M059J (cell line): Measurements from ENCODE around the gene IQCK. TPM values are rescaled to one million over a fixed set of nuclear protein-coding genes. Genes with fewer than 3 reads are reported as not detected.

ENCODE experiments used
- DNase-seq: peaks from one replicate; pipeline ENCODE4 v3.0.0-alpha.2; 2012; ENCODE audit warnings: low read depth
- total RNA-seq: library from RNA; depleted of rRNA; stranded (reverse); fragments of >200 nt; shearing (Covaris generic); gene quantifications from 2 replicates; pipeline ENCODE4 v1.2.3, GENCODE V29; 2014; rRNA removed

The IQCK gene
- total RNA-seq, 1 experiment from 2014 or later = 9.7 TPM

DNA sequence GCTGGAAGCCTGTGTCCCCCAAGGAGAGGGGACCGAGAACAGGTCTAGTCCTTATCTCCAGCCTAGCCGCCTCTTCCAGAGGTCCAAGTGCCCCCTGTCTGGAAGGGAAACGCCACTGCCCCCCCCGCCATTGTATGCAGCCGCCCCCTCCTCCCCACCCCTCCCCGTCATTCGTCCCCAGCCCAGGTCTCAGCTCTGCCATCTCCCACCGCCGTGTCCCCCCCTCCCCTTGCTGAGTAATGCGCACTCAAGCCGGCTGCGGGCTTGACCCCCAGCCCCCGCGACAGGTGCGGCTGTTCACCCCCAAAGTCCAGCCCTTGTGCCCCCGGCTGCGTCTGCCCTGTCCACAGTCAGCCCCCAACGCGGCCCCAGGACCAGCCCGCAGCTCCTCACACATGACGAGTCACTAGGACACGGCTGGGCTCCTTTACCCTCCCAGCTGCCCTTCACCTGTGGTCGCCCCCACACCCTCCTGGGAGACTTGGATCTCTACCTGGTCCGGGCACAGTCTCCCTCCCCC is 166.0 kb downstream of the IQCK start:
- no peak for DNase-seq

DNA sequence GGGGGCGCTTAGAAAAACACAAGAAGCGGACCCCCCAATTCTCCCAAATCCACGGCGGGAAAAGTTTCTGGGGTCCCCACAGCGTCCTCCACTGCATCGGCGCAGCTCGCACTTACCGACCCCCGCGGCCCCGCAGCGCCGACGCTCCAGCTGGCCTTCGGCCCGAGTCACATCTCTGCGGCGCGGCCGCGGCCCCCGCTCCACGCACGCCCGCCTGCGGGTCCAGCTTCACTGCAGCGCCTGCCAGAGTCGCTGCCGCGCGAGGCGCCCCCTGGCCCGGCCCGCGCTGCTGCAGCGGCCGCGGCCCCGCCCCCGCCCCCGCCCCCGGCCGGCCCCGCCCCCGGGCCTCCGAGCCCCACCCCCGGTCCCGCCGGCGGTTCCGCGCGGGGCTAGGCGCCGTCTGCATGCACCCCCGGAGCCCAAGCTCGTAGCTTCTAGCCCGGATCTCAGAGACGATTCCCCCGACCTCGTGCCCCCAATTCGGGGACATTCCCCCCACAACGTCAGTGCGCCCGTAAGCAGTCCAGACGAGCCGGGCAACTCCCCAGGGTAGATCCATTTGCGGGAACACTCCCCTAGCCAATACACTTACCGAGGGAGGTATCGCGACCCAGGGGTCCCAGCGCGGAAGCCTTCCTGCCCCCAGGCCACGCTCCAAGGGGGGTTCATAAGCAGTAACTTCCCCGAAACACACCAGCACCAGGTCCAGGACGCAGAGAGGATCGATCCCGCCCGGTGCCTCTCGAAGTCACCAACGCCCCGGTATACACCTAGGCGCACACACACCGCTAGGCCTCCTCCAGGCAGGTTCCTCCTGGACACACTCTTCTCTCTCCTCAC is 166.8 kb downstream of the IQCK start, which contains the start of gene GPRC5B:
GPRC5B (minus strand) TSS at position 238 of the 840 bp plus-strand sequence. CDS start 12,003 bp downstream, outside the sequence.
- DNase-seq = no peak

DNA sequence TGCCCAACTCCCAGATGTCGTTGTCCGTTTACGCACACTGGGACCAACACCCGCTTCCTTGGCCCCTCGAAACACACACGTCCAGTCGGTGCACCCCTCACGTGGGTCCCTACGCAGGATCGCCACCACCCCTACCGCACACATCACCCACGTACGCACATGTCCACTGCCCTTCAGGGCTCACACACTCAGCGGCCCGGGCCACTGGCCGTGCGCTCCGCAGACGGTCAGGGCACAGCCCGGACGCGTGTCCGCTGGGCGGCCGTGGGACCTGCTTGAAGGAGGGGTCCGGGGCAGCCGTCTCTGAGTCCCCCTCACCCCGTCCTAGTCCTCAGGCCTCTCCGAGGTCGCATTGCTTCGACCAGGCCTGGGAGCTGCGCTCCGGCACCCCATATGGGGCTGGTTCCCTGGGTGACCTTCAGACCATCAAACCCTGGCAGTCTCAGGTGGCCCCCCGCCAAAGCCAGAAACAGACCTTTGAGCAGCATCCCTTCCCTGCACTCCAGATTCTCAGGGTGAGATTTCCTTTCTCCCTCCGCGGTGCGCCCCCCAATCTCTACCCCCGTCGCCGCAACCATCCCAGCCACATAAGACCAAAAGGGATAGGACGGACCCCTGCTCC is 167.5 kb downstream of the IQCK start:
- no peak for DNase-seq

DNA sequence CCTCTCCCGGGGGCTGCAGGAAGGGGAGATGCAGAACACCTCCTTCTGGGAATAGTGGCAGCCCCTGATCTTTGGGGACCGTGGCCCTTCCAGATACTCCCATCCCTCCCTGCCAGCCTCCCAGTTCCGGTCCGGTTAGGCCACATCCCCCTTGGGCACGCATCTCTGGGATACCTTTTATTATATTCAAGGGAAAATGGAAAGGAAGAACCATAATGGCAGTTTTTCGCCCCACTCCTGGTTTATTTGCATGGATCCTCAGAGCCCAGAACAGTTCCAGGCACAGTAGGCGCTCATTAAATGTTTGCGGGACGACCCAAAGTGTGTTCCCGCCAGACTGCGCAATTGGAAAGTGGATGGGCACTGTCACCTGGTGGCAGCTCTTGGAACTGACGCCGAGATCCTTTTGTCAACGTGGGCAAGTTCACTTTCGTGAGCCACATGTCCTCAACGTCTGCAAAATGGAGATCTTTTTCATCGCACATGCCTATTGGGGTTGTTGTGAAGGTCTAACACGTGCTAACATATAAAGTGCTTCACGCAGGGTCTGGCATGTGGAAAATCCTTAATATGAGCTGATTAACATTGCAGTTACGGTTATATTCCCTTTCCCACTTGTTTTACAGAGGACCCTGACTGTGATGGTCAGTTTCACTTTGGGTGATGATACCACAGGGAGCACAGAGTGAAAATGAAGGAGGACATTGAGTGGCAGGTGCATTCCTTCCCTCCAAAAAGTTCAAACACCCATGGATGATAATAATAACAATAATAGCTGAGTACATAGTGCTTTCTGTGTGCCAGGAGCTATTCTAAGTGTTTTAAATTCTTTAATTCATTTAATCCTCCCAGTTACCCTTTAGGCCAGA is 168.2 kb downstream of the IQCK start:
- peak; percentile 58 for DNase-seq

DNA sequence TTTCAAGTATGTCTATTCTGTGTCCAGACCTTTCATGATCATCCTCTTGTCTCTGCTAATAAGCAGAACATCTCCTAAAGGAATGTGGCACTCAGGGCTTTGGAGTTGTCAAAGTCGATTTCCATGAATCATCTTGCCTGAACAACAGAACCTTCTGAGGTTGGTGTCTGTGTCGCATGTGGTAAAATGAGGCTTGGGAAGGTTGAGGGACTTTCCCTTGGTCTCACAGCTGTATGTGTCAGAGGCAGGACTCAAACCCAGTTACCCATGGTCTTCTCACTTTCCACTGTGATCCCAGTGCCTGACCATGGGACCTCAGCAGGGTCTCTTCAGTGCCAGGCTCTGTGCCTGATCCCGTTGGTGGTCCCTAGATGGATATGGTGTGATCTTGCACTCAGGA is 170.8 kb downstream of the IQCK start:
- no peak for DNase-seq

DNA sequence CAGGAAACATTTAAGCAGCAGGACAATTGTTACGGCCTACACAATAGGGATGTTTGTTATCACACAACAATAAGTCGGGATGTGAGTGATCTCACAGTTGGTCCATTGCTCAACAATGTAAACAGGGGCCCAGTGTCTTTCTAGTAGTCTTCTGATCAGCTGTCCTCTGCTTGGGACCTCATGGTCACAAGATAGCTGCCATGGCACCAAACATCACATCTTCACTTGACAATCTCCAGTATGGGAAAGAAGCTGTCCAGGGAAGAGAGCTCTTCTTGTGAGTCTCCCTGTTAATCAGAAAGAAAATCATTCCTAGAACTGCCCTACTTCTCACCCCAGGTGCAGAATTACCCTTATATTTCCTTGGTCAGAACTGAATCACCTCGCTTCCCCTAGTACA is 172.8 kb downstream of the IQCK start:
- DNase-seq = no peak

DNA sequence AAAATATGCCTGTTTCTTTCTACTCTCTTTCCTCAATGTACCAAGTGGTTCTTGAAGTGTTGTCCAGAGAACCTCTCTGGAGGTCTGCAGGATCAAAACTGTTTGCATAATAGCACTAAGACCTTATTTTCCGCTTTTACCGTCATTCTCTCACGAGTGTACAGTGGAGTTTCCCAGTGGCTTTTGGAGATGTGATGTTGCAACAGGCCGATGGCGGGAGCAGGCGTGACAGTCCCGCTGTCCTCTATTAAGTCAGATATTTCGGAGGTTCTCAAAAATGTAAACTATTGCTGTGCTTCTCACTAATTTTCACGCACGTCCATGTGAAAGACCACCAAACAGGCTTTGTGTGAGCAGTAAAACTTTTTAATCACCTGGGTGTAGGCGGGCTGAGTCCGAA is 174.8 kb downstream of the IQCK start:
- DNase-seq = no peak

DNA sequence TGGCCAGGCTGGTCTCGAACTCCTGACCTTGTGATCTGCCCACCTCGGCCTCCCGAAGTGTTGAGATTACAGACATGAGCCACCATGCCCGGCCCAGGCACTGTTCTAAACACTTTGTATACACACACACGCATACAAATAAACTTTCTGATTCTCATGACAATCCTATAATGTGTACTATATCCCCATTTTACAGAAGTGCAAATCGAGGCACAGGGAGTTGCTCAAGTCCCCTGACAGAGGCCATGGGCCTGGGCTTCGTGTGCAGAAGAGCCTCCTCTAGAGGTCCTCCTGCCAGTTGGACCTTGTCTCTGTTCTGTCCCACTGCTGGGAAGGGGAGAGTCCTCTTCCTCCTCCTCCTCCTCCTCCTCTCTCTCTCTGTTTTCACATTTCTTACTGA is 176.5 kb downstream of the IQCK start:
- DNase-seq = no peak

DNA sequence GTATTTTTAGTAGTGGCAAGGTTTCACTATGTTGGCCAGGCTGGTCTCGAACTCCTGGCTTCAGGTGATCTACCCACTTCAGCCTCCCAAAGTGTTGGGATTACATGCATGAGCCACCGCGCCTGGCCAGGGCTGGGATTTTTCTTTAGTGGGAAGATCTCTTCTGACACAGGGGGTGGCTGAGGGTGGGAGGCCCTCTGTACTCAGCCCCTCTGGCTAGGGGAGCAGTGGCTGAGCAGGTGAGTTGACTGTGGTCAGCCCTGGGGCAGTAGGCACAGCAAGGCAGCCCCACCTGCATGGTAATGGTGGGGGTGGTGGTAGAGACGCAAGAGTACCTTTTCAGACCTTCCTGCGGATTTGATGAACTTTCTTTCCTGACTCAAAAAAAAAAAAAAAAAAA is 178.9 kb downstream of the IQCK start:
- DNase-seq = no peak

DNA sequence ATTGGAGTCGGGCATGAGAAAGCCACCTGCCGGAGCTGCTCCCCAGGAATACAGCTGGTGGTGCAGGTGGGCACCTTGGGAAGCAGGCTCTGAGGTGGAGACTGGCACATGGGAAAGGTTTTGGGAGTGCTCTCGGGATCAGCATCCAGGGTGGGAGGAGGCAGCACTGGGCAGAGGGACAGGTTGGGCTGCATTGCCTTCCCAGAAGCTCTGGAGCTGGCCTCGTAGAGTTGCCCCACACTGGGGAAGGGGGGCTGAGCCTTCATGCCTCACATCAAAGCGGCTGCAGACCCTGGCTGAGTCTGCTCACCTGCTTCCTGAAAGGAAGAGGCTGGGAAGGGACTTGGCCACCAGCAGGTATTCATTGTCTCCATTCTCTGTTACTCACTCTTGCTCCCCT is 180.1 kb downstream of the IQCK start:
- DNase-seq = no peak

DNA sequence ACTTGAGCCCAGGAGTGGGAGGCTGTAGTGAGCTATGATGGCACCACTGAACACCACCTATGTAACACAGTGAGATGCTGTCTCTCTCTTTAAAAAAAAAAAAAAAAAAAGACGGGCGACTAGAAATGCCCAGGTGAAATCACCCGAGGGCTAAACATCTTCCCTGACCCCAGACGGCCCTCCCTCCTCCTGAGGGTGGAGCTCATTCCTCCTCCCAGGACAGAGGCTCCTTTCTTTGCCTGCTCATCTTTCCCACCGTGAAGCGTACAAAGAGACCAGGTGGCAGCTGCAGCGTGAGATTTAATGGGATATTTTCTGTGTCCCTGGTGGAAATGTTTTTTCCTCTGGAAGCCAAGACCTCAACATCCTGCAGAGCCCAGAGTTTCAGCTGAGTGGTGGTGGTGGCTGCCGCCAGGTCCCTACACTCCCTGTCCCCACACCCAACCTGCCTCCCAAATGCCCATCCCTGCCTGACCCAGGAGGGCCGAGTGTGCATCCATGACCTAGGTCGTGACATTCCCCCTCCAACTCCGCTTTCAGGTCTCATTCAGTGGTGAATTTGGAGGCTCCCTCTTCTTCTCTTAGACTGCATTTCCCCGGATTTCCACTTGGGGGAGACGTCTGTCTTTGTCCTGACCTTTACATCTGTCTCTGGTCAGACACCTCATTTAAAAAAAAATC is 181.0 kb downstream of the IQCK start:
- DNase-seq = peak; percentile 53

DNA sequence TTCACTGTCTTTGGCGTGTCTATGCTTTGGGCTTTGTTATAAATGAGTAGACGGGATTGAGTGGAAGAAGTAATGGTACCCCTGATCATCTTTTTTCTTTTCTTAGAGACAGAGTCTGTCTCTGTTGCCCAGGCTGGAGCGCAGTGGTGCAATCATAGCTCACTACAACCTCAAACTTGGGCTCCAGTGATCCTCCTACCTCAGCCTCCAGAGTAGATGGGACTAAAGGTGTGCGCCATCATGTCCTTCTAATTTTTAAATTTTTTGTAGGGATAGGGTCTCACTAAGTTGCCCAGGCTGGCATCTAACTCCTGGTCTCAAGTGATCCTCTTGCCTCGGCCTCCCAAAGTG is 181.5 kb downstream of the IQCK start:
- no peak for DNase-seq

DNA sequence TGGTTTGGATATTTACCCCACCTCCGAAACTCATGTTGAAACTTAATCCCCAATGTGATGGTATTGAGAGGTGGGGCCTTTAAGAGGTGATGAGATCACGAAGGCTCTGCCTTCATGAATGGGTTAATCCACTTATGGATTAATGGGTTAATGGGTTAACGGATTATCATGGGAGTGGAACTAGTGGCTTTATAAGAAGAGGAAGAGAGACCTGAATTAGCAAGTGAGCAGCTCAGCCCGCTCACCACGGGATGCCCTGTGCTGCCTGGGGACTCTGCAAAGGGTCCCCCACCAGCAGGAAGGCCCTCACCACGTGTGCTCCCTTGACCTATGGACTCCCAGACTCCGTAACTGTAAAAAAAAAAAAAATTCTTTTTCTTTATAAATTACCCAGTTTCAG is 183.1 kb downstream of the IQCK start:
- DNase-seq = no peak

DNA sequence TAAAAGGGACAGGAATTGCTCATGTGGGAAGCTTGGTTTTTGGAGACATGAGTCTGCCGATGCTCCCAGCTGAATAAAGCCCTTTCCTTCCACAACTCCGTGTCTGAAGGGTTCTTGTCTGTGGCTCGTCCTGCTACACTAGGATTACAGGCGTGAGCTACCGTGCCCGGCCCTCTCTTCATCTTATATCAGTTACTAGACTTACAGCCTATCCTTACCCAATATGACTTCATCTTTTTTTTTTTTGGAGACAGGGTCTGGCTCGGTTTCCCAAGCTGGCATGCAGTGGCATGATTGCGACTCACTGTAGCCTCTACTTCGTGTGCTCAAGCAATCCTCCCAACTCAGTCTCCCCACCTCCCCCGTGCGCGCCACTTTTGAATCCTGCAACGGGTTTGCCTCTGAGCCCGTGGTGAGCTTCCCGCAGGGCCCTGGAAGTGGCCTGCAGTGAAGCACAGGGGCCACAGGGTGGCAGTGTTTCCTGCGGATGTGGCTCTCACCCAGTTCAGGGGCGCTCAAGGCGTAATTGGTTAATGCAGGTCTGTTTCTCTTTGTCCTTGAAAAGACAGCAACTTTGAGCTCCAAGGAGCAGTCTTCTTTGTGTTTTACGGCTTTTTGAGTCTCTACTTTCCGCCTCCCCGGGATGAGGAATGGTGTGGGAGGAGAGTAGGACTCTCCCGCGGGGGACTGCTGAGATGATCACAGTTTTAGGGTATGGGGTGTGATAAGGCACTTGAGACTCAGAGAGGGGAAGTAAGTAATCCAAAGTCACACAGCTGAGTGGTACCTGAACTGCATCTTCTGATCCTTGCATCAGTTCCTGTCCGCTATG is 189.3 kb downstream of the IQCK start:
- peak; percentile 57 for DNase-seq

Other genes with a start within 250 kb of the IQCK start
- gene GDE1, start 196.2 kb upstream of the IQCK start, total RNA-seq = 62.4 and 65.7 TPM in 2 replicates
- 7.9 and 11.4 TPM in 2 replicates for gene CCP110, start 194.3 kb upstream of the IQCK start, total RNA-seq
- 21.0 and 26.3 TPM in 2 replicates for gene VPS35L, start 162.6 kb upstream of the IQCK start, total RNA-seq
- gene KNOP1, start within 50 bp of the IQCK start, total RNA-seq = 10.3 and 13.6 TPM in 2 replicates
- 0.86 and 3.2 TPM in 2 replicates for gene GPRC5B, start 166.6 kb downstream of the IQCK start, total RNA-seq